Tibial nerve (tissue), 4 donors: ENCODE measurements around the gene SEL1L3. TPM values are rescaled to one million over a fixed set of nuclear protein-coding genes. Genes with fewer than 3 reads are reported as not detected.
A peak's percentile ranks its signal among the peaks of the same experiment; 100 is the strongest.

ENCODE experiments used
- DNase-seq, 2 donors: peaks; one replicate each; pipeline ENCODE4 v3.0.0-alpha.2; 2019; ENCODE audit warnings: low spot score in 2 of 2
- H3K27ac ChIP-seq, 4 donors: fragments of 200-600 bp; sonication (generic) in 3 of 4; one replicate each; pipeline ENCODE4 v1.5.1; 2017 to 2019; ENCODE audit warnings: mild to moderate bottlenecking in 1 of 4
- H3K27me3 ChIP-seq, 2 donors: fragments of 200-600 bp; sonication (generic) in 1 of 2; one replicate each; pipeline versions ENCODE4 v1.5.1 to v1.6.0; 2017 to 2019
- H3K36me3 ChIP-seq, 3 donors: fragments of 200-600 bp; sonication (generic); one replicate each; pipeline ENCODE4 v1.5.1; 2018 to 2019
- H3K4me1 ChIP-seq, 4 donors: fragments of 200-600 bp; sonication (generic) in 3 of 4; one replicate each; pipeline ENCODE4 v1.5.1; 2017 to 2019
- H3K4me3 ChIP-seq, 4 donors: fragments of 200-600 bp; sonication (generic) in 3 of 4; one replicate each; pipeline ENCODE4 v1.5.1; 2017 to 2019; ENCODE audit warnings: mild to moderate bottlenecking in 1 of 4, moderate library complexity in 1 of 4
- H3K9me3 ChIP-seq, 4 donors: fragments of 200-600 bp; sonication (generic) in 3 of 4; one replicate each; pipeline ENCODE4 v1.5.1; 2017 to 2019
- CTCF ChIP-seq, 5 experiments: fragments of 200-600 bp in 3 of 5; fragments of 450-650 bp in 2 of 5; sonication (generic) in 3 of 5; IDR thresholded peaks; one replicate each; pipeline ENCODE4 v1.5.1; 2016 to 2019; ENCODE audit warnings: antibody characterized with exemption in 5 of 5, mild to moderate bottlenecking in 3 of 5, moderate library complexity in 2 of 5
- EP300 ChIP-seq, 2 donors: sonication (generic); formaldehyde crosslinking; IDR thresholded peaks; one replicate each; pipeline ENCODE4 v1.6.1; 2017; ENCODE audit warnings: antibody characterized with exemption in 2 of 2, mild to moderate bottlenecking in 1 of 2
- POLR2A ChIP-seq, 2 donors: fragments of 450-650 bp; IDR thresholded peaks; one replicate each; pipeline ENCODE4 v1.6.1; 2017; ENCODE audit warnings: antibody characterized with exemption in 2 of 2, mild to moderate bottlenecking in 2 of 2, moderate library complexity in 2 of 2
- WGBS, 2 donors: methylation state at CpG; one replicate each; pipeline ENCODE4 v1.1.5; 2018; 5-methylcytosine and 5-hydroxymethylcytosine counted together
- total RNA-seq, 4 donors: library from RNA; depleted of rRNA; stranded (reverse); fragments of >200 nt; gene quantifications; one replicate each; pipeline ENCODE4 v1.1.0, GENCODE V29; 2016

The SEL1L3 gene
- total RNA-seq, 4 donors from 2014 or later: 8.7 to 19.0 (median 11.1) TPM

GRCh38 chr4:25792876-25793275 lies 69.9 kb downstream of the SEL1L3 start:
- no peaks in the 10 kb centered on the region for H3K27me3 ChIP-seq
- H3K4me1 ChIP-seq: no peaks in the 10 kb centered on the region
- no peak overlapping the region for H3K4me3 ChIP-seq
- WGBS, 2 donors: 90 to 99% methylated on average over 4 of the region's 4 CpGs
- no peak for TF ChIP-seq CTCF (IDR thresholded peaks at IDR 0.05)
- no peak for TF ChIP-seq POLR2A (IDR thresholded peaks at IDR 0.05)
- no peak for TF ChIP-seq EP300 (IDR thresholded peaks at IDR 0.05)
- H3K9me3 ChIP-seq: no peaks in the 10 kb centered on the region
- no peaks in the 10 kb centered on the region for H3K36me3 ChIP-seq
- DNase-seq: no peak
- no peak overlapping the region for H3K27ac ChIP-seq

GRCh38 chr4:25792200-25792791 lies 70.5 kb downstream of the SEL1L3 start:
- no peak overlapping the region for H3K27ac ChIP-seq
- WGBS, 2 donors: 79 to 86% methylated on average over 5 of the region's 5 CpGs
- no peaks in the 10 kb centered on the region for H3K36me3 ChIP-seq
- TF ChIP-seq EP300 (IDR thresholded peaks at IDR 0.05): no peak
- peak in 1 of 5 experiments; percentile 20 for TF ChIP-seq CTCF (IDR thresholded peaks at IDR 0.05)
- H3K4me3 ChIP-seq: no peak overlapping the region
- no peaks in the 10 kb centered on the region for H3K27me3 ChIP-seq
- H3K9me3 ChIP-seq: no peaks in the 10 kb centered on the region
- no peaks in the 10 kb centered on the region for H3K4me1 ChIP-seq
- no peak for DNase-seq

- no peak for DNase-seq
- Histone ChIP-seq H3K27ac (no peak overlapping the region), H3K4me3 (no peak overlapping the region), H3K27me3 (no peaks in the 10 kb centered on the region), H3K36me3 (no peaks in the 10 kb centered on the region), H3K4me1 (no peaks in the 10 kb centered on the region), H3K9me3 (no peaks in the 10 kb centered on the region)
- TF ChIP-seq EP300 (IDR thresholded peaks at IDR 0.05) (no peak), POLR2A (IDR thresholded peaks at IDR 0.05) (no peak), CTCF (IDR thresholded peaks at IDR 0.05) (no peak)
- 83 to 90% methylated on average over 5 of the region's 5 CpGs for WGBS, 2 donors
Measured at GRCh38 chr4:25790024-25790423, 72.8 kb downstream of the SEL1L3 start.

GRCh38 chr4:25788703-25789238 lies 74.0 kb downstream of the SEL1L3 start:
- Histone ChIP-seq H3K36me3 (peaks cover 0 to 7% (median 0%) of the 10 kb centered on the region in 3 donors), H3K27ac (no peak overlapping the region), H3K4me3 (no peak overlapping the region), H3K27me3 (no peaks in the 10 kb centered on the region), H3K4me1 (no peaks in the 10 kb centered on the region), H3K9me3 (no peaks in the 10 kb centered on the region)
- WGBS, 2 donors: 64 to 66% methylated on average over 4 of the region's 4 CpGs
- no peak for DNase-seq
- TF ChIP-seq CTCF (IDR thresholded peaks at IDR 0.05): no peak
- TF ChIP-seq EP300 (IDR thresholded peaks at IDR 0.05): no peak
- no peak for TF ChIP-seq POLR2A (IDR thresholded peaks at IDR 0.05)

- DNase-seq: no peak
- Histone ChIP-seq H3K4me1 (no peaks in the 10 kb centered on the region), H3K4me3 (no peak overlapping the region), H3K9me3 (no peaks in the 10 kb centered on the region), H3K27ac (no peak overlapping the region), H3K27me3 (no peaks in the 10 kb centered on the region), H3K36me3 (peaks cover 0 to 12% (median 0%) of the 10 kb centered on the region in 3 donors)
- TF ChIP-seq POLR2A (IDR thresholded peaks at IDR 0.05) (no peak), EP300 (IDR thresholded peaks at IDR 0.05) (no peak), CTCF (IDR thresholded peaks at IDR 0.05) (no peak)
- 85 to 91% methylated on average over 3 to 4 of the region's 4 CpGs for WGBS, 2 donors
Measured at GRCh38 chr4:25786497-25787065, 76.2 kb downstream of the SEL1L3 start.
